Endothelial cell of coronary artery (primary cell): Measurements from ENCODE around the gene EPHA3. TPM values are rescaled to one million over a fixed set of nuclear protein-coding genes. Genes with fewer than 3 reads are reported as not detected.

ENCODE experiments used
- total RNA-seq: library from RNA; depleted of rRNA; stranded (reverse); fragments of >200 nt; gene quantifications from 2 replicates; pipeline ENCODE4 v1.2.3, GENCODE V29; 2014

Gene EPHA3
- total RNA-seq, result 1.7 TPM in 1 of 2 replicates, not detected in the other

GRCh38 chr3:89107461-89108290, at the start of gene EPHA3:
Gene EPHA3, plus strand, starts transcription at chr3:89107621. Its CDS starts 128 bp downstream, at chr3:89107749.

